GM18519 (cell line): Measurements from ENCODE around the gene CFL1.

Experiments
- ATAC-seq: cut with Tn5 transposase; IDR thresholded peaks from one replicate; pipeline ENCODE4 v1.9.1; 2021; ENCODE audit warnings: mild to moderate bottlenecking, moderate library complexity; ENCODE audit not compliant: unreplicated experiment, low FRiP score

CFL1 gene

GRCh38 chr11:65809496-65809895 lies 48.5 kb downstream of the CFL1 start:
- ATAC-seq, result no peak

- no peak for ATAC-seq
Observed at GRCh38 chr11:65808744-65809341, 49.1 kb downstream of the CFL1 start.

DNA sequence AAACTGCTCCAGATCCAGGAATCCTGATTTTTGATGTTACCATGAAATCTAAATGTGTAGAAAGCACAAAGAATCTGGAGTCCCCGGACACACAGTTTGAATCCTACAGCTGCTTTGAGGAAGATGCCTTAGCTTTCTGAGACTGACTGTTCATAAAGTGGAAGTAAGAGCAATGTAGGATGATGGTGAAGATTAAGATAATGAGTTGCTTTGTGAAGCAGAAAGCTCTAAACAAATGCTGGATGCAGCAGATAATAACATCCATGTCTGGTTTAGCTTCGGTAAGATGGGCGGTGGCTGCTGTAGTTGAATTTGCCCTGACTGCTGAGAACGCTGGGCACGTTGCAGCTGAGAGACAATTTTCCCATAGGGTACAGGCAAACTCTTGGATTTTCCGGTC lies 51.0 kb downstream of the CFL1 start:
- no peak for ATAC-seq
